SIG-M5 treated with dmso at 0.1 percent for 504 hours (cell line): ENCODE measurements around the gene SMG5.
"Not testable (repeated sequence)": the region's sequence is repeated elsewhere in the genome, so short reads cannot be mapped to it uniquely, and the experiment has no call there.

ENCODE experiments used
- DNase-seq: peaks from one replicate; lab custom pipeline; 2025; ENCODE audit not compliant: unreplicated experiment; lab: John Stamatoyannopoulos, UW

SMG5 gene, protein sequence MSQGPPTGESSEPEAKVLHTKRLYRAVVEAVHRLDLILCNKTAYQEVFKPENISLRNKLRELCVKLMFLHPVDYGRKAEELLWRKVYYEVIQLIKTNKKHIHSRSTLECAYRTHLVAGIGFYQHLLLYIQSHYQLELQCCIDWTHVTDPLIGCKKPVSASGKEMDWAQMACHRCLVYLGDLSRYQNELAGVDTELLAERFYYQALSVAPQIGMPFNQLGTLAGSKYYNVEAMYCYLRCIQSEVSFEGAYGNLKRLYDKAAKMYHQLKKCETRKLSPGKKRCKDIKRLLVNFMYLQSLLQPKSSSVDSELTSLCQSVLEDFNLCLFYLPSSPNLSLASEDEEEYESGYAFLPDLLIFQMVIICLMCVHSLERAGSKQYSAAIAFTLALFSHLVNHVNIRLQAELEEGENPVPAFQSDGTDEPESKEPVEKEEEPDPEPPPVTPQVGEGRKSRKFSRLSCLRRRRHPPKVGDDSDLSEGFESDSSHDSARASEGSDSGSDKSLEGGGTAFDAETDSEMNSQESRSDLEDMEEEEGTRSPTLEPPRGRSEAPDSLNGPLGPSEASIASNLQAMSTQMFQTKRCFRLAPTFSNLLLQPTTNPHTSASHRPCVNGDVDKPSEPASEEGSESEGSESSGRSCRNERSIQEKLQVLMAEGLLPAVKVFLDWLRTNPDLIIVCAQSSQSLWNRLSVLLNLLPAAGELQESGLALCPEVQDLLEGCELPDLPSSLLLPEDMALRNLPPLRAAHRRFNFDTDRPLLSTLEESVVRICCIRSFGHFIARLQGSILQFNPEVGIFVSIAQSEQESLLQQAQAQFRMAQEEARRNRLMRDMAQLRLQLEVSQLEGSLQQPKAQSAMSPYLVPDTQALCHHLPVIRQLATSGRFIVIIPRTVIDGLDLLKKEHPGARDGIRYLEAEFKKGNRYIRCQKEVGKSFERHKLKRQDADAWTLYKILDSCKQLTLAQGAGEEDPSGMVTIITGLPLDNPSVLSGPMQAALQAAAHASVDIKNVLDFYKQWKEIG

DNA sequence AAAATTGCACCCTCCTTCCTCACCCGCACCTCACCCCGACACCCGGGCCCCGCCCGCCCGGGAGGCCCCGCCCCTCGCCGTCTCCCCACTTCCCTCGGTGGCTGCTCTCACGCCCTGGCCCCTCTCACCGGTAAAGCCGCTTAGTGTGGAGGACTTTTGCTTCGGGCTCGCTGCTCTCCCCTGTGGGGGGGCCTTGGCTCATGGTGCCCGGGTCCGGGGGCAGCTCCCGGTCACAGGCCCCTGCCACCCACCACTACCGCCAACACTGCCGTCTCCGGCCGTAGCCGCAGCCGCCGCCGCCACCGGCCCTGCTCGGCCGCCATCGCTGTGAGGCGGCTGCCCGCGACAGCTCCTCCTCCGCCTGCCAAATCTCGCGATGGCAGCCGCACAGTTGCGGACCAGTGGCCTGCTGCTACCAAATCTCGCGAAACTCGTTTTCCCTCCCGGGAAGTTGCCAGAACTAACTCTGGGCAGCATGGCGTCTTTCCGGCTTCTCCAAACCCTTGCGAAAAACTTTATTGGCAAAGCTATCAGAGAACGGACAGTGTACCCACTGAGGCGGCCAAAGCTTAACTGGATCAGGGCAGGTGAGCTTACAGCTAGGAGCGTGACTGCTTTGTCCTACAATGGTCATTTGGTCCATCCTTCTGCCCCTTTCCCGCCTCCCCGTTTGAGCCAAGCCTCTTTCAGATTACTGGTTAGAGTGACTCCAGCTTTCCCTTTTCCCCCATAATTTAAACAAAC is at the start of gene SMG5:
Gene SMG5, minus strand, starts transcription at position 347 of the 744 bp plus-strand sequence. Its CDS starts 145 bp downstream, at position 202.
- DNase-seq = peak; percentile 99

- DNase-seq = not testable (repeated sequence)
Observed at GRCh38 chr1:156323179-156323578, 40.6 kb upstream of the SMG5 start.

- no peak for DNase-seq
Observed at GRCh38 chr1:156320560-156320959, 37.9 kb upstream of the SMG5 start.

DNA sequence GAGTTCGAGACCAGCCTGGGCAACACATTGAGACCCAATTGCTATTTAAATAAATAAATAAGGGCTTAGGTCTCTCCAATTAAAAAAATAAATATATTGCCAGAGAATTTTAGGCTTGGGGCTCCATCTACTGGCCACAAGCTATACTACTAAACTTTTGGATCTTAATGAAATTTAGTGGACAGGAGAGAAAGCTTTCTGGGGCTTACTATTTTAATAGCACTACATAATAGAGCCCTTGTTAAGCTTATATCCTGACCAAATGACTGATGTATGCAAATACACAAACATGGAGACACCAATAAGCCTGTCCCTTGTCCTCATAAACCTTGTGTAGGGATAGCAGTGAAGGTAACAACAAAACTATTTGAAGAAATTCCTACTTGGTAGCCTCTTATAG is 37.0 kb upstream of the SMG5 start:
- DNase-seq = peak; percentile 17

- DNase-seq = no peak
Observed at GRCh38 chr1:156316909-156317308, 34.3 kb upstream of the SMG5 start.

GRCh38 chr1:156310962-156311361 is 28.3 kb upstream of the SMG5 start:
- DNase-seq = peak; percentile 58

DNA sequence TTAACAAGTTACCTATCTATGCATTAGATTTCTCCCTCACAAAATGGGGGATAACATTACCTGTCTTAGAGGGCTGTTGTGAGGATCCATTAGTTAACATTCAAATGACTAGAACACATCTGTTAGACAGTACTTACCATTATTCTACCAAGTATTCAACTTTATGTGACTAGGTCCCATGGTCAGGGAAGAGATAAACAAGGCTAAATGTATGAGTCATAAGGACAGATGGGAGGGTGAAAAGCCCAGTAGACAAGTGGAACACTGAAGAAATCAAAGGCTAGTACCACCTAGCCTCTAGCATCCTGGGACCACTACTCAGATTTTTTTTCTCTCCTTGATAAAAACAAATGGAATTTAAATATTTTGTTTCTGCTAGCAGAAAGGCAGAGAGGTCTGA is 25.5 kb upstream of the SMG5 start:
- DNase-seq = no peak

DNA sequence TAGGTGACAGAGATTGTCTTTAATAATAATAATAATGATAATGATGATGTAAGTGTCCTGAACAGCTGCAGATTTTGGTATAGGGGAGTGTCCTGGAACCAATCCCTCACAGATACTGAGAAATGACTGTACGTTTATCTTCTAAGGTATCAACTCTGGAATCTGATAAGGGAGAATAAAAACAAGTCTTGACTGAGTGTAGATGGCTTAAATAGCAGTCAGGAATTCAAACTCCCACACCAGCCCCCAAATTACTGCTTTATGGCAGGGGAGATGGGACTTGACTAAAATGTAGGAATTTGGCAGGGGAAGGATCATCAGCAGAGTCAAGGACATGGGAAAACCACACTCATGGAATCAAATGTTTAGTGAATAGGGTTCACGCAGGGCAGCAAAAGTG is 22.6 kb upstream of the SMG5 start:
- DNase-seq = no peak

GRCh38 chr1:156303241-156303640 is 20.6 kb upstream of the SMG5 start:
- no peak for DNase-seq

DNA sequence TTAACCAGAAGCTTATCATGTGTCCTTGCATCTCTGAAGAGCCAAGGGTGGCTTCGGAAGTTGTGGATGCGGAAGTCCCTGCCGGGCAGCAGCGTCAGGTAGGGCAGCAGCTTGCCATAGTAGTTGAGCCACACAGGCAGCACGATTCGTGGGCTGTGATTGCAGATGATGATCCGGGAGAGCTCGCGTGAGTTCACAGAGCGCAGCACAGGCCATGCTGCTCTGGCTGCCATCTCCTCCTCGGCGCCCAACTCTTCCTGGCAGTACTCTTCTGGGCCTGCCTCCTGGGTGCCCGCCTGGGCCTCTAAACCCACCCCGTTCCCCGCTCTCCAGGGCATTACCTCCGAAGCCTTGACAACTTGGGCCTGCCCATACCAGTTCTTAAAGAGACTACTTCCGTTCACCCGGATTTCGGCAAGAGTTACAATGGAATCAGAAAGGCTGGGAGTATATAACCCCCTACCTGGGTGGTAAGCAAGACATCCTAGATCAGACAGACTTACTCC is 16.3 kb upstream of the SMG5 start, which contains the start of gene VHLL:
Gene VHLL, minus strand, starts transcription at position 456 of the 506 bp plus-strand sequence. Its CDS starts 118 bp downstream, at position 338.
- DNase-seq = no peak

GRCh38 chr1:156295391-156295947 is 12.8 kb upstream of the SMG5 start, which contains the start of gene GLMP:
Gene GLMP, minus strand, starts transcription at chr1:156295679. Its CDS starts 34 bp downstream, at chr1:156295645.
- peak; percentile 22 for DNase-seq

GRCh38 chr1:156293895-156294294 is 11.3 kb upstream of the SMG5 start:
- DNase-seq = no peak

DNA sequence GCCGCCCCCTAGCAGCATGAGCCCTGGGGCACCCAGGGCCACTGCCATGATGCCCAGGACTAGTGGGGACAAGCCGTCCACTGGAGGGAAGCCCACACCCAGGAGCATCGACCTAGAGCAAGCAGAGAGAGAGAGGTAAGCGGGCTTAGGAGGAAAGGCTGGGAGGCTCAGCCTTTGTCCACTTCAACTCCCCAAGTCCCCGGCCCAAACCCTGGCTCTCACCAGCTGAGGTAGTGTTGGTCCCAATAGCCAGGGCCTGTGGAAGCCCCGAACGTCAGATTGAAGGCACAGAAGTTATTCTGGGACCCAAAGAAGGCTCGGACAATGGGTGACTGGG is 10.4 kb upstream of the SMG5 start:
- DNase-seq = no peak

GRCh38 chr1:156291226-156292061 is 8.8 kb upstream of the SMG5 start:
- DNase-seq = no peak

GRCh38 chr1:156289857-156290256 is 7.2 kb upstream of the SMG5 start:
- no peak for DNase-seq

- no peak for DNase-seq
Observed at GRCh38 chr1:156286061-156286460, 3.4 kb upstream of the SMG5 start.

DNA sequence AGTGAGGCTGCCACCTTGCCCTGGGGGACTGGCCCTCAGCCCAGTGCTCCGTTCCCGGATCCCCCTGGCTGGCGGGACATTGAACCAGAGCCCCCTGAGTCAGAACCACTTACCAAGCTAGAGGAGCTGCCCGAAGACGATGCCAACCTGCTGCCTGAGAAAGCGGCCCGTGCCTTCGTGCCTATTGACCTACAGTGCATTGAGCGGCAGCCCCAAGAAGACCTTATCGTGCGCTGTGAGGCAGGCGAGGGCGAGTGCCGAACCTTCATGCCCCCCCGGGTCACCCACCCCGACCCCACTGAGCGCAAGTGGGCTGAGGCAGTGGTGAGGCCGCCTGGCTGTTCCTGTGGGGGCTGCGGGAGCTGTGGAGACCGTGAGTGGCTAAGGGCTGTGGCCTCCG is 2.8 kb upstream of the SMG5 start:
- no peak for DNase-seq

GRCh38 chr1:156284757-156285156 is 2.1 kb upstream of the SMG5 start:
- DNase-seq = peak; percentile 73

DNA sequence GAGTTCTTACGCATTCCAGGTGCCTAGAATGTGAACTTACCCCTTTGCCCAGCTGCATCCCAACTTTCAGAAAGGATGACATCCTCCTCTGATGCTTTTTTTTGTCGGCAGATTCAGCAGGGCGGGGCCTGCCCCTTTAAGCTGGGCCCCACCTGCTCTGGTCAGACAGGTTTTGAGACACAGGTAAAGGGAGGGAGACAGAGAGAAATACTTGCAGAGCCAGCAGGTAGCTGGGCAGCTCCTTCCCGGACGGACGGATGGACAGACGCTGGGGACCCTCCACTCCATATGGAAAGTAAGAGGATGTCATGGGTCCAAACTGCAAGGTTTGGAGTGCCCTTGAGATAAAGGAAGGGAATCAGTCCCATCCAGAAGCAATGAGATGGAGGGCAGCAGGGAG is 1.5 kb upstream of the SMG5 start, which contains the start of gene TMEM79:
Gene TMEM79, plus strand, starts transcription at position 214 of the 400 bp plus-strand sequence. CDS start 902 bp downstream, outside the sequence.
- DNase-seq = no peak
